Urothelium cell line (cell line): ENCODE results near the gene TEP1.

Source experiments
- DNase-seq: peaks from one replicate; pipeline ENCODE4 v3.0.0; 2011; ENCODE audit warnings: low spot score, mixed read lengths
- FAIRE-seq: peaks from 2 replicates; lab custom pipeline; 2011; peaks lifted over from hg19 to GRCh38; lab: Jason Lieb, UNC

Gene TEP1

DNA sequence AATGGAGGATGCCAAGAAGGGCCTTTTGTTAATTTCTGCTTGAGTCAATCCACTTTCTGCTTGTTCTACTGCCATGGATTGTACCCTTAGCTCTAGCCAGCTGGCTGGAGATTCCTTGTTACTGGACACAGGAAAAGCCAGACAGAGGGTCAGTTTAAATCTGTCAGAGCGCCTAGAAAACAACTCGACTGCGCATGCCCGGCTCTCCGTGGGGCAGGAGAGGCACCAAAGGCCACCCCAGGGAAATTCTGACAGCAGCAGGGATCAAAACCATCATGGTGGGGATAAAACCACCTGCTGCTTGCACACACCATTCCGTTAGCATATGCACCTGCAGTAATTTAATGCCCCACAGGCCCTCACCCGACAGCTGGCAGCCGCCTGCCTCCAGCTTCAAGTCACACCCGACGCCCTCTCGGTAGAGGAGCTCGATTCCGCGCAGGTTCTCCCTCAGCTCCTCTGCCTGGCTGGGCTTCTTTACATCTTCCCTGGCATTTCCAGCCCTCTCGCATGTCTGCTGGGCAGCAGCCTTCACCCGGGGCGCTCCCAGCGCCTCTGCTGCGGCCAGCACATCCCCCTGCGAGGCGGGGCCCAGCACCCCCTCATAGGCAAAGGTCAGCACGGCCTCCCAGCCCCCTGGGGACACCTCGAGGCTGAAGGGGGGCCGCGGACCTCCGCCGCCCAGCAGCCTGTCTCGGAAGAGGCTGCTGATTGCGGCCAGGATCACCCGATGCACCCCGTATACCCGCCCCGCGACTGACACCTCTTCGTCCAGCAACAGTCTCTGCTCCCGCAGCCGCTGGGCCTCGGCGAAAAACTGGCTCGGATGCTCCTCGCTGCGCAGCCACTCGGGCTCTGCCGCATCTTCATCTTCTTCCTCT, 21.6 kb upstream of the TEP1 start:
- FAIRE-seq, result no peak
- DNase-seq, result no peak

DNA sequence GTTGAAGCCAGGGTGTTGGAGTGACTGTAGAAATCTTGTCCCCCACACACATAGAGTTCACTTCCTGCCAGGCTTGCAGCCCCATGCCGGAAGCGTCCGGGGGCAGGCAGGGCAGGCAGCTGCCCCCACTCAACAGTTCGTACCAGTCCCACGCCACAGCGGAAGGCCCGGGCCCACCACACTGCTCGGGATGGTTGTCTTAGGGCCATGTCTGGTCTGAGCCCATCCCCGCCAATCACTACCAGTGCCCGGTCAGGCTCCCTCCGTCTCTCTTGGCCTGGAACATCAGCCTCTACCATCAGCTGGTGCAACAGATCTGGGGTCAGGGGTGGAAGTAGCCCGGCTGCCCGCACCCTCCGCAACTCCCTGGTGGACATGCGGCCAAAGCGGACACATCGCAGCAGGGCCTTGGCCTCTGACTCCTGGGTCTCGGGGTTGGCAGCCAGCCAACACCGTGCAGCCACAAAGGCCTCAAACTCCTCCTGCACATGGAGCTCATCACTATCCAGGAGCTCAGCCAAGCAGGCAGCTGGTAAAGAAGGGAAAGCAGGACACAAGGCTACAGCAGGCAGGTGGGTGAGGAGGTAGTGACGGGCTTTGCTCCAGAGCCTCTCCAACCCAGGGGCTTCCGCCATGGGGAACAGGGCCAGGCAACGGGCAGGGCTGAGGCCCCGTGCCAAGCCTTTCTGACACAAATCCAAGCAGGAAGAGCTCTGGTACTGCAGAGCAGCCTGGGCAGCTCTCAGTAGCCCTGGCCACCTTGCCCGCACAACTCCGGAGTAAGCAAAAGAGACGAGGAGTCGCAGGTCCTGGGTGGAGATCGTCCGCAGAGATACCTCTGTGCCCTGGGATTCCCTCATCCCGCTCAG, 16.7 kb upstream of the TEP1 start:
- DNase-seq, result no peak

DNA sequence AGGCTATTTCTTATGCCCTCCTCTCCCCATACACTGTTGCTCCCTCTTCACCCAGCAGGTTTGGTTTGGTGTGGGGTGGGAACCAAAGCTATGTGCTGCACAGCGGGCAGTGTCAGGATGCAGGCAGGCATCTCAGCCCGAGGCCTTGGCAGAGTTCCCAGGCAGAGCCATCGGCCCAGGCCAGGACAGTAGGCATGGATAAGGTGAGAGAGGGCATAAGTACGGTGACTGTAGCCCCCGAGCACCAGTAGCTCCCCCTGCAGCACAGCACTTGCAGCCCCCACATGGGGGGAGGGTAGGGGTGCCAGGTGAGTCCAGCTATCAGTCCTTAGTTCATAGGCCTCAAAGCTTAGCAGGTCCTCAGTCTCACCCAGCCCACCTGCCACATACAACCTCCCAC, 15.5 kb upstream of the TEP1 start:
- no peak for DNase-seq
- FAIRE-seq, result peak; percentile 13

More for the DNA sequence above, 16.7 kb upstream of the TEP1 start:
- FAIRE-seq, result peak; percentile 32

DNA sequence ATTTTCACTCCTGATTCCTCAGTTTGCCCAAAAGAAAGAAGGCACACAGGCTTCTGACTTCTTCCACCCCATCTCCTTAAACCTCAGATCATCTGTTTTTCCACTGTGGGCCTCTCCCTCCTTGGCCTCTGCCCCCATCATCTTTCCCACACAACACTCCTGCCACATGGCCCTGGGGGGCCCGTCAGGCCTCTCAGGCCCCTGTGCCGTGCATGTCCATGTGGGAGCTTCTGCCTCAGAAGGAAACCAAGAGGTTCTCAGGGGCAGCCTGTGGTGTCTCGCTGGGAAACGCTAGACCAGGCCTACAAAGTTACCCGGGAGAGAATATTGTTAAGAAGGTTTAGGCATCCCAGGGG, 14.7 kb upstream of the TEP1 start:
- FAIRE-seq (no peak), DNase-seq (no peak)

DNA sequence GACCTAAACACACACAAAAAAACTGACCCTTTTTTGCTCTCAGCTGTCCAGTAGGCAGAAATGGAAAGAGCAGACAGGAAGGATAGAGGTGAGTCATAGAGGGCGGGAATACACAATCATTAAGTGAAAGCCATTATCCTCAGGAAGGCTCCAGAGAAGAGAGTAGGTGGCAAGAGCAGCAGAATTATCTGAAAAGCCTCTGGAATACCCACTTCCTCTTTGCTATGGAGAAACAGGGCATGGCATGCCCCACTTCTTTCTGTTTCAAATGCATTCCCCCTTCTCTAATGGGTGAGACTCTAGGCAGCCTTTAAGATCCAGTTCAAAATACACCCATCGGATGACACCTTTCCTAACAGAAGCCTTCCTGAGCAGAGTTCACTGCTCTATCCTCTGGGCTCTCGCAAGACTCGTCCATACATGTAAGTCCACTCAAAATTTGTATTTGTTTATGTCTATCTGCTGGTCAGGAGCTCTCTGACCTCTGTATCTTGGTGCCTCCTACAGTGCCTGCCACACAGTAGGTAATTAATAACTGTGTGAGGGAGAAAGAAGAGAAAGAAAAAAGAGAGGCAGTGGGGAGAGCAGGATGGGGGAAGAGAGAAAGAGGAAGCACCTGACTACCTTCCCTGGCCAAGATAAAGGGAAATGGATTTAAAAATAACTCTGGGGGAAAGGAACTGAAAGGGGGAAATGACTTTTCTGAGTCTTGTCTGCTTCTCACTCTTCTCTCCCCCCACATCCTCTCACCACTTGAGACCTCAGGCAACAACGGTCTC, 14.1 kb upstream of the TEP1 start:
- FAIRE-seq (no peak), DNase-seq (peak; percentile 77)

DNA sequence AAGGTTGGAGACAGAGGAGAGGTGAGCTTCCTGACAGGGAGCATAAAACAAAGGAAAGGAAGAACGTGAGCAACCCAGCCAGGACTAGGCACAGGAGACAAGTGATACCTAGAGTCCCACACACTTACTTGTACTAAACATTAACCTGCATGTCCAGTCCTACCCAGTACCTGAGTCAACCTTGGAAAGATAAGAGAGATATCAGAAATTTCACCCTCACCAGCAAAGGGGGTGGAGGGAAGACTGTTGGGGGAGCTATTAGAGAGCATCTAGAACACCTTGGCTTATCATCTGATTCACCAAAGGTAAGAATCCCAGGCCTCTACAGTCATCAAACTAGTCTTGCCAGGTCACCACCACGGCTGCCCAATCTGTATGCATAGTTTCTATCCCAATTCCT, 11.6 kb upstream of the TEP1 start:
- FAIRE-seq (no peak), DNase-seq (no peak)

DNA sequence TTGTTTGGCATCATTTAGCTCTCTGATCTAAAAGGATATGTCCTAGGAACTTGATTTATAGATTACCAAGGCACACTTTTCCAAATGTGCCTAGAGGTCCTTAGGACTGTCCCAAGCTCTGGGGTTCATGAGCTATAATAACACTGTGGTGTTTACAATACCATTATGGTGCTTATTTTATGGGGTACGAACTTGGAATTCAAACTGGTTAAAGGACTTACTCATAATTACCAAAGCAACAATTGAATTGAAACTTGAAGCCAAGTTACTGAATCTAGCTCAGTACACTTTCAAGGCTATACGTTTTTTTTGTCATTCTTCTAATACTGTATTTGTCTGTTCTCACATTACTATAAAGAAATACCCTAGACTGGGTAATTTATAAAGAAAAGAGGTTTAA, 9.6 kb upstream of the TEP1 start:
- DNase-seq (no peak), FAIRE-seq (no peak)

DNA sequence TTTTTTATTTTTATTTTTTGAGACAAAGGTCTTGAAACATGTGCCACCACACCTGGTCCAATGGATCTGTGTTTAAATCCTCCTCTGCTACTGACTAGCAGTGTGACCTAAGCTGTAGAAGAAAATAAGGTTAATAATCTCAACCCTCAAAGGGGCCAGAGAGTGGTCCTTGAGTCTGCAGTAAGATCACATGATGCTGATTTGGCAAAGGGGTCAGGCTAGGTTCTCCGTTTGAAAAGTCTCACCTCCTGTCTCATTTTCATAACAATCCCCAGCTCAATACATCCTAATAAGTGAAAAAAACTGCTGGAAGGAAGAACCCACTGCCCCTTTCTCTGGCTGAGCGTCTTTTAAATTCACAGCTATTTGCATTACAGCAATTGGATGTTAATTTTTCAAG, 8.0 kb upstream of the TEP1 start:
- DNase-seq, result no peak
- no peak for FAIRE-seq

DNA sequence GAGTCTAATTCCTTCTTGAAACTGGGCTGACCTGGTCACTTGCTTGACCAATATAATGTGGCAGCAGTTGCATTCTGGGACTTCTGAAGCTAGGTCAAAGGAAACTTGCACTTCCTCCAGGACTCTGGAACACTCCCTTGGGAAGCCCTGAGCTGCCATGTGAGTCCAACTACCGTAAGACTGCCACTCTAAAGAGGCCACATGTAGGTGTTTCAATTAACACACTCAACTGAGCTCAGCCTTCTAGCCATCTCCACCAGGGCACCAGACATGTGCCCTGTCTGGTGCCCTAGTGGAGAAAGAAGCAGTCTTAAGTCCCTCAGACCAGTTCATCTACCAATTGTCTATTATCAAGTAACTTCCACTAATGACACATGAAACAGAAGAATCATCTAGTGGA, 6.1 kb upstream of the TEP1 start:
- no peak for FAIRE-seq

DNA sequence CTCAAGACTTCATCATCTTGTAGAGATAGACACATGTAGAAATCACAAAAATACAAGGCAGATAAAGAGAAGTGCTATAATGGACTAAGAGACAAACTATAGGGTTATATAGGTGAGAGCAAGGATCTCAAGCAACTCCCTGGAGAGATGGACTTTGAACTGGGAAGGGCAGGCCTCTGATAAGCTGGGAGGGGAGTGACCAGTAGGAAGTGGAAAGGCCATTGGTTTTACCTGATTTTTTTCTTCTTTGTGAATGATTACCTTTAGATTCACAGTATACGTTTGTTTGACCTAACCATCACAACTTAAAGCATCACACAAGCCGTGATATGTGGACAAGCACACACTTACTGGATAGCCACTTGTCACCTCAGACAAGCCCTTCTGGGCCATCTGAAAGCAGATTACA, 5.2 kb upstream of the TEP1 start:
- no peak for FAIRE-seq
- no peak for DNase-seq

More for the DNA sequence above, 6.1 kb upstream of the TEP1 start:
- DNase-seq, result no peak

DNA sequence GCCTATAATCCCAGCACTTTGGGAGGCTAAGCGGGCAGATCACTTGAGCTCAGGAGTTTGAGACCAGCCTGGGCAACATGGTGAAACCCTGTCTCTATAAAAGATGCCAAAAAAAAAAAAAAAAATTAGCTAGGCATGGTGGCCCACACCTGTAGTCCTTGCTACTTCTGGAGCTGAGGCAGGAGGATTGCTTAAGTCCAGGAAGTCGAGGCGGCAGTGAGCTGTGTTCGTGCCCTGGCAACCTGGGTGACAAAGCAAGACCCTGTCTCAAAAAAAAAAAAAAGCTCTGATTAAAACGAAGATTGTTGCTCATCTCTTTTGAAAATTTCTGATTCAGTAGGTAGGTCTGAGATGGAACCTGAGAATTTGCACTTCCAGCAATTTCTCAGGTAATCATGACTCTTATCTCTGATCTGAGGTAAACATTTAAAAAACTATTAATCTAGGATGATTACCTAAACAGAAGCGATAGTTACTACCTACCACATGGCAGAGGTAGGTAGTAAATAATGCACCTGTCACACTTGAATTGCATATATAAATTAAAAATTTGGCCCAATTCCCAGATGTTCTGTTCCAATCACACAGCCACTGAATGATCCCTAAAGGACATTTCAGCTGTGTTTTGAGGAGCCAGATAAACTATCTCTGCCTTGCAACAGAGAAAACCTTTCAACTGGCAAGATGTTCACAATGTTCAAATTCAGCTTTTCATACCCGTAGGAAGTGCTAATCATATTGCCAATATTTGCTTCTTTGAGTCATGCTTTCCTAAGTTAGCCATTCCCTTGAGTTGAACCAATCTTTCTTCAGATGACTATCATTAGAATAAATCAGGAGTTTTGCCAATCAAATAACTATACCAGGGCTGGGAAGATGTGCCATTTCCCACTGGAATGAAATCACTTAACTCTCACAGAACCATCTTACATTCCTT, 4.2 kb upstream of the TEP1 start:
- no peak for FAIRE-seq
- DNase-seq, result no peak

DNA sequence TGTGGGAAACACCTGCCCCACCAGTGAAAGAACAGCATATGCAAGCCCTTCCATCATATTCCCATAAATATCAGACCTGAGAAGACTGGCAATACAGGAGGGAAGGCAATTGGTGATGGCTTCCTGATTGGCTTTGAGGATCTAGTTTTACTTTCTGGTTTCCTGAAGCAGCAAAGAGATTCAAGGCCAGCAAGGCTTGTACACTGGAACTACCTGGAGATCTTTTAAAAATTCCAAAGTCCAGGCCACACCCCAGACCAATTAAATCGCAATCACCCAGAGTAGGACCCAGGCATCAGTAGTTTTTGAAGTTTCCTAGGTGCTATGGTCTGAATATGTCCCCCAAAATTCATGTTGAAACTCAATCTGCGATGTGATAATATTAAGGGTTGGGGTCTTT, 2.9 kb upstream of the TEP1 start:
- FAIRE-seq (no peak), DNase-seq (no peak)

DNA sequence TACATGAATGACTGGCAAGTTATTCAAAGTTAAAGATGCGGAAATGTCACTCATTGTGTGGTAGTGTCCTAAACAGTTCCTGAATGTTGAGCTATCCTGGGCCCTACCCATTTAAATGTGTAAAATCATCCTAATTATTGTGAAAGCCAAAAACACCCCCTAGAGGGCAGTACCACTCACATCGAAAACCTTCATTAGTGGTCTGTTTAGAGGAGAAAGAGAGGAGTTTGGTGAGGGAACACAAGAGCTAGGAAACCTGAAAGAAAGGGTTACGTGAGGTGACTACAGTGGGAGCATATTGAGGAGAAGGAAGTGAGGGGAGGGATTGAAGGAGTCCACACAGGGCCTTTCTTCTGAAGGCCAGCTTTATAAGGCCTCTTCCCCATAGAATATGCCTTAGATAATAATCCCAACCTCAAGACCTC, 2.5 kb upstream of the TEP1 start:
- DNase-seq (peak; percentile 58), FAIRE-seq (no peak)

DNA sequence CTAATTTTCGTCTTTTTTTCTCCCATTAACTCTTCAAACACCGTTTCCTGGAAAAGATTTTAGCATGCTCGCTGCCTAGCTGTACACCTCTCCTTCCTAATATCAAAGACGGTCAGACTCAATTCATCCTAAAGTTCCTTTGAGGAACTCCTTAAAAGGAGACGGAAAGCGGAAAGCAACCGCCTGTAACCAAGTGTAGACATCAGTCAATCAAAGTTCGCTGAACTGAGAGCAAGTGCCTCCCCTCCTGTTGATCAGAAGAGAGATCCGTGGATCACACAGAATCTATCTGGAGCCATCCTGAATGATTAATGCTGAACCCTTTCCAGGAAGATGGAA, 412 bp upstream of the TEP1 start:
- DNase-seq, result no peak
- FAIRE-seq, result no peak

DNA sequence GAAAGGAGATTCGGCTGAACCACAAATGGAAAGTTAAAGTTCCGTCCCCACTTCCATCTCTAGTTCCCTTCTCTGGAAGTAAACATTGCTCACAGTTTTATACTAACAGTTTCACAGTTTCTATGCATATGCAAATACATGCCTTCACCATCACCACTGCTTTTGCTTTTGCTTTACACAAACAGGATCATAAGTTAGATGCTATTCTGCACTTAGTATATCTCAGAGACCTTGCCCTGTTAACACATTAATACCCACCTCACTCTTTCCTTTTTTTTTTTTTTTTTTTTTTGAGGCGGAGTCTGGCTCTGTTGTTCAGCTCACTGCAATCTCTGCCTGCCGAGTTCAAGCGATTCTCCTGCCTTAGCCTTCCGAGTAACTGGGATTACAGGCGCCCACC, 890 bp downstream of the TEP1 start:
- no peak for FAIRE-seq
- no peak for DNase-seq

DNA sequence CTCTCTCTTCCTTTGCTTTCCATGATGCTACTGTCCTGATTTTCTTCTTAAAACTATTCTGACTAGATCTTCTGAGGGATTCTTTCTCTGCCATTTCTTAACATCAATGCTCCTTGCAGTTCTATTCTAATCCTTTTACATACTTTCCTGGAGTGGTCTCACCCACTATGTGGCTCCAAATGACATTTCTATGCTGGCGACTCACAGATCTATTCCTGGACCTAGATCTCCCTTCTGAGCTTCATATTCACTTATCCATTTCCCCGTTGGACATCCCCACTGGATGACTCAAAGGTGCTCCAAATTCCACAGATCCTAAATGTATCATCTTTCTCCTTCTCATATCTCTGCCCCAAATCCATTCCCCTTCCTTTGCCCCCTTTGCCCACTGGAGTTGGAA, 4.1 kb downstream of the TEP1 start:
- no peak for FAIRE-seq
- no peak for DNase-seq

DNA sequence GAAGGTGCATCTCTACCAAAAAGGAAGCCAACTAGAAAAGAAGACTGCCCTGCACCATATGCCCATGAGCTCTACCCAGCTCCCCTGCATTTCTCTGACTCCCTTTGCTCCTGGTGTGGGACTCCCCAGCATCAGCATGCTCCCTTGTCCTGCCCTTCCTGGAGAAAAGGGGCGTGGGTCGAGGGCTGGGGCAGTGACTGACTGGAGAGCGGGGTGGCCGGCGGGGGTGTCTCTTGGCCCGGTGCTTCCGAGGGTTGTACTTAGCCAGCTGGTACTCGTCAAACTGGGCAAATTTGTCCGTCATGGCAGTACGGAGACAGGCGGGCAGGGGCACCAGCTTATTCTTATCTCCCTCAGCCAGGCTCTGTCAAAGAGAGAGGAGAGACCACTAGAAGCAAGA, 9.8 kb downstream of the TEP1 start:
- no peak for DNase-seq
- no peak for FAIRE-seq

DNA sequence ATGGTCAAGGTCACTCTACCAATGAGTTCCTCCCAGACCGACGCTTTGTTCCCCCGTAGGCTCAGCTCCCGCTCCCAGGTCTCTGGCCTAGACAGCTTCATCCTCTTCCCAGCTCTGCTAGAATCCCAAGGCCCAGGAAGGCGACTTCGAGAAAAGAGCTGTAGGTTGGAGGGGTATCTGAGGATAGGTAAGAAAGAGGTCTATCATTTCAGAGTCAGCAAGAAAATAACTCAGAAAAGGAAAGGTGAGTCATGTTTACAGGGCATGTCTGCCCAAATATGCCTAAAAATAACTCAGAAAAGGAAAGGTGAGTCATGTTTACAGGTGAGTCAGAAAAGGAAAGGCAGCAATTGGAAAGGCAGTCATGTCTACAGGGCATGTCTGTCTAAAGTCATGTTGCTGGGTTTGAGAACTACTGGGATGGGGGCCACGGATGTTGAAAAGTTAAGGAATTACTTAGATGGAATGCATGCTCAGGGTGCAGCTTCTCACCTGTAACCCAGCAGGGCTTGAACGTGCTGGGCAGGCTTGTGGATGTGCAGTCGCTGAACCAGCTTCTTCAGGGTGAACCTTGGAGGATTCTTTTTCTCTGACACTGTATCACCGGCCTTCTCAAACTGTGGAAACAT, 12.2 kb downstream of the TEP1 start:
- FAIRE-seq (no peak), DNase-seq (peak; percentile 76)

DNA sequence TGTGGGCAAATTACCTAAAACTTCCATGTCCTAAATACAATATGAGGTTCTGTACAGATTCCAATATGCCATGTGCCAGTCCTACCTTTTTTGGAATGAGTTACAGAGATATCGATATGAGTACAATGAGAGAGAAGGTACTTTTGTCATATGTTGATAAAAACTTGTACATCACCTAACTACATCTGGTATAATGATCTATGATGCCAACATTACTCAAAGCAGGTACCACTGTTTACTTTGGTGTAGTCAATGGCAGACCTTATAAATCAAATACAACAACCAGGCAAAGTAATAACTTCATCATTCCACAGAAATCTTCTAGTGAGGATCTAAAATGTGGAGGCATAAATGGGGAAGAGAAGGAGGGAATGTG, 12.7 kb downstream of the TEP1 start:
- FAIRE-seq (no peak), DNase-seq (no peak)

DNA sequence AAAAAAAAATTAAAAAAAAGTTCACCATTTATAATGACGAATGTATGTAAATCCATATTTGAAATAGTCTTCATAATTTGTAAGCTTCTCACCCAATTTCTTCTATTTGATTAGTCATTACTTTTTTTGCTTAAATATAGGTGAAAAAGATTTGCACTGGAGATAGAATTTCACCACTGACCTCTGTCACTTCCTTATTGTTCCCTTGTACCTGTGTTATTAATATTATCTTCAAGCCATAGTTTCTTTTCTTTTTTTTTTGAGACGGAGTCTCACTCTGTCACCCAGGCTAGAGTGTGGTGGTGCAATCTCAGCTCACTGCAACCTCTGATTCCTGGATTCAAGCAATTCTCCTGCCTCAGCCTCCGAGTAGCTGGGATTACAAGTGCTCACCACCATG, 15.8 kb downstream of the TEP1 start:
- no peak for FAIRE-seq
- DNase-seq, result no peak
